ENCODE data around the gene CFAP97D2.

Gene CFAP97D2

DNA sequence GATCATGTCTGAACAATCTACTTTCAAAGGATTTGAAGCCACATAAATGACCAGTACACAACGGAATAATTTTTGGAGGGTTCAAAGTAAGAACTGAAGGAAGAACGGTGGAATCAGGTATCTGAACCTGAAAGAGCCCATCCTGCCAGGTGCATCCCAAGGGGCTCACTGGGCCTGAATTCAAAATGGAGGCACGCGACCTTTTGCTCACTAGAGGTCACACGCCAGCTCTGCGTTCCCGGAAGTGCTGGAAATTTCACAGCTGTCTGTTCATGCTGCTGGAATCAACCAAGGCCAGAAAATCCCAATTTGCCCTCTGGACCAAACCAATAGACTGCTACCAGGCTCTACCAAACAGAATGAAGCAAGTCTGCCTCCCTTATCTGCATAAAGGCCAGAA is 42.5 kb upstream of the CFAP97D2 start:
- ATAC-seq (replicated peaks) (no peak), DNase-seq (no peak)
- Mint-ChIP-seq H3K36me3 (ENCODE audit: insufficient read depth) (peaks cover 4% of the 10 kb centered on the region), H3K4me3 (no peak overlapping the region), H3K27ac (no peak overlapping the region), H3K9me3 (no peaks in the 10 kb centered on the region), H3K27me3 (no peaks in the 10 kb centered on the region), H3K4me1 (ENCODE audit: low read depth in 2 of 2) (peaks cover 17 to 18% of the 10 kb centered on the region in 2 donors)

DNA sequence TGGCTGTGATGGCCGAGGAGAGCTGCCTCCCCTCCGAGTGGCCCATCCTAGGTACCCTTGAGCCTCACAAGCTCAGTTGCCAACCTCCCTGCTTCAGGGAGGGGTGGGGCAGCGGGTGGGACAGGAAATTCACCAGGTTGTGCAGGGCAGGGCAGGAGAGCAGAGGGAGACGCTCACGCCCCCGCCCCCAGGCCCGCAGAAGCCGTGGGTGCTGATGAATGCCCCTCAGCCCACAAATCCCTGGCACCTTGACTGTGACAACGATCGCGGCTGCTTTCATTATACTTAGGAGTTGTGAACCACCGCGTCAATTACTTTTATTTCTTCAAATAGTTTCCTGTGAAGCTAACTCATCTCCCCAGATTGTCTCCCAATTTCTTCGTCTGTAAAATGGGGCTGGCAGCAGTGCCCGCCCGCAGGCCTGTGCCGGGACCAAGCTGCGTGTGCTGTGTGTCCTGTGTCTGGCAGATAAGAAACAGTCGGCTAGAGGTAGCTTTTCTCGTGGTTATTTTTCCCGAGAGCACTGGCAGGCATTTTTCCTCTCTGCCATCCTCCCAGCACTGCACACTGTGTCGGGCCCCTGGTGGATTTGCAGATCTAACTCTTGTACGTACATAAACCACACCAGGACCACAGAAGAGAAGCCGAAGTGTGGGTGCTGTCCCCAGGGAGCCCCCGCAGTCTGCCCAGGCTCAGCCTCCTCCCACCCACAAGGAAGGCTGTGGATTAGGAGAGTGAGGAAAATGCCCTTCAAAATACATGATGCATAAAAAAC is 38.7 kb upstream of the CFAP97D2 start:
- H3K4me3 Mint-ChIP-seq, result no peak overlapping the region
- DNase-seq, result peak in 1 of 3 experiments; percentile 53
- no peaks in the 10 kb centered on the region for H3K9me3 Mint-ChIP-seq
- H3K36me3 Mint-ChIP-seq (ENCODE audit: insufficient read depth), result peaks cover 4% of the 10 kb centered on the region
- peaks cover 8 to 19% of the 10 kb centered on the region in 2 donors for H3K4me1 Mint-ChIP-seq (ENCODE audit: low read depth in 2 of 2)
- no peaks in the 10 kb centered on the region for H3K27me3 Mint-ChIP-seq
- H3K27ac Mint-ChIP-seq, result no peak overlapping the region
- ATAC-seq (replicated peaks), result peak; percentile 5

DNA sequence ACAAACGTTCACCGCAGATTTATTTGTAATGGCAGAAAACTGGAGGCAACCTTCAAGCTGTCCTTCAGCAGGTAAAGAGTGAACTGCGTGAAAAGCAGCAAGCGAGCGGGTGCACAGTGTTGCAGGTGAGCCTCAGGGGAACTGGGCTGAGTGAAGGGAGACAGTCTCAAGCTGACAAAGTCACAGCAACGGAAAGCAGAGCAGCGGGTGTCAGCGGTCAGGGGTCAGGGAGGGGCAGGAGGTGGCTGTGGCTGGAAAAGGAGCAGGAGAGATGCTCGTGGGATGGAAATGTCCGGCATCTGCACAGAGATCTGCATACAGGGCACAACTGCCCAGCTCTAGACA is 38.2 kb upstream of the CFAP97D2 start:
- Mint-ChIP-seq H3K4me3 (no peak overlapping the region), H3K4me1 (ENCODE audit: low read depth in 2 of 2) (peaks cover 9 to 24% of the 10 kb centered on the region in 2 donors), H3K27me3 (no peaks in the 10 kb centered on the region), H3K27ac (no peak overlapping the region), H3K36me3 (ENCODE audit: insufficient read depth) (peaks cover 4% of the 10 kb centered on the region), H3K9me3 (no peaks in the 10 kb centered on the region)
- ATAC-seq (replicated peaks) (peak; percentile 28), DNase-seq (peak in 2 of 3 experiments; percentile 37)

DNA sequence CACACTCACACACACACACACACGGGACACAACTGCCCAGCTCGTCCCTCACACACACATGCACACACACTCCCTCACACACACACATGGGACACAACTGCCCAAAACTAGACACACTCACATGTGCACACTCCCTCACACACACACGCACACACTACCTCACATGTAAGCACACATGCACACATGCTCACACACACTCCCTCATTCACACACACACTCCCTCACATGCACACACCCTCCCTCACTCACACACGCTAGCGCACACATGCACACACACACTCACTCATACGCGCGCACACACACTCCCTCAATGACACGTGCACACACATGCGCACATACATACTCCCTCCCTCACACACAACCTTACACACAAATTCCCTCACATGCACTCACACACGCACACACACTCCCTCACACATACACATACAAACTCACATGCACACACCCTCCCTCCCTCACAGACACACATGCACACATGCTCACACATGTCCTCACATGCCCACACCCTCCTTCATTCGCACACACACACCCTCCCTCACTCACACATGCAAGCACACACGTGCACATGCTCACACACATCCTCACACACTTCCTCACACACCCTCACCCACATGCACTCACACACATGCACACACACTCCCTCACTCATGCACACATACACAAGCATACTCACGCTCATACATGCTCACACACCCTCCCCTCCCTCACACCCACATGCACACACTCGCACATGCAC is 37.6 kb upstream of the CFAP97D2 start:
- H3K27ac Mint-ChIP-seq, result no peak overlapping the region
- no peak for DNase-seq
- no peak for ATAC-seq (replicated peaks)
- H3K36me3 Mint-ChIP-seq (ENCODE audit: insufficient read depth), result peaks cover 4% of the 10 kb centered on the region
- H3K27me3 Mint-ChIP-seq, result no peaks in the 10 kb centered on the region
- no peak overlapping the region for H3K4me3 Mint-ChIP-seq
- H3K9me3 Mint-ChIP-seq, result no peaks in the 10 kb centered on the region
- H3K4me1 Mint-ChIP-seq (ENCODE audit: low read depth in 2 of 2), result peaks cover 13 to 26% of the 10 kb centered on the region in 2 donors

DNA sequence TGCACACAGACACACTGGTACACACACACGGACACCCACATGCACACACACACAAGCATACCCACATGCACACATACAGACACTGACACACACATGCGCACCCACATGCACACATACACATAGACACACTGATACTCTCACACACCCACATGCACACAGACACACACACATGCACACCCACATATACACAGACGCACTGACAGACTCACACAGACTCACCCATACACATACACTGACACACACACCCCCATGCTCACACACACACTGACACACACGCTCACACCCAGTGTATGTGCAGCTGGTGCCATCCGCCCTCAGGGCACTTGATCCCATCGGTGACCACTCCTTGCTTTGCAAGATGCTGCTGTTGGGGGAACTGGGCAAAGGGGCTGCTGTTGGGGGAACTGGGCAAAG is 36.9 kb upstream of the CFAP97D2 start:
- DNase-seq, result no peak
- Mint-ChIP-seq H3K27ac (no peak overlapping the region), H3K4me3 (no peak overlapping the region), H3K27me3 (no peaks in the 10 kb centered on the region), H3K36me3 (ENCODE audit: insufficient read depth) (peaks cover 4% of the 10 kb centered on the region), H3K4me1 (ENCODE audit: low read depth in 2 of 2) (peaks cover 19 to 33% of the 10 kb centered on the region in 2 donors), H3K9me3 (no peaks in the 10 kb centered on the region)
- ATAC-seq (replicated peaks), result no peak

DNA sequence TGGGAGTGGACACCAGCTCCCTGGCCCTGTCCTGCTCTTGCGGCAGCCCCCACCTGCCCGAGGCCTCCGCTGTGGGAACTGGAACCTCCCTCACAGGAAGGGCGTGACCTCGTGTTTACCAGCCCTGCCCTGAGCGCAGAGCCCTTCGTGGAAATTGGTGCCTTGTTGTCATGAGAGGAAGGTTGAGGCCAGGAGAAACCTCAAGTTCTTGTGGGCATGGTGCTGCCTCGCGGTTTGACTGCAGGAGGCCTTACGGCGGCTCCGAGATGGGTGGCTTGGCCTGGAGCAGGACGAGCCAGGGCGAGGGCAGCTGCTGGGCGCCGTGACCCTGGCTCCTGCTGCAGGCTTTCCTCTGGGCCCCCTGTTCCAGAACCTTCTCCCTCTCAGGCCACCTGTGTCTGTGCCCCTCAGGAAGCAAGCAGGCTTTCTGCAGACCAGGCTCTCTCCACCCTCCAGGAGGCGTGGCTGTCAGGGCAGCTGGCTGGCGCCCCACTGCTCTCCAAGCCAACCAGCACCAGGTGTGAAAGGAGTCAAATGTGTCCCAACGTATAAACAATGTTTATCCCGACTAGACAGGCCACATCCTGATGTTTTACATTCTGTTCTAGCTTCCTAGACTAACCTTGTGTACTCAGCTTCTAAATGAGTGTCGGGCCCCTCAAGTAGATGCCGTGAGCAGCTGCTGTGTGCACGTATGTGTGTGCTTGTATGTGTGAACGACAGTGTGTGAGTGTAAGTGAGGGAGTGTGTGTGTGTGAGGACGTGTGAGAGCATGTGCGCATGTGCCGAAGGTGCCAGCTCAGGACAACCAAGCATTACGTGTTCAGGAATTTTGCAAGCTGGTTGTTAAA is 36.2 kb upstream of the CFAP97D2 start:
- Mint-ChIP-seq H3K27me3 (no peaks in the 10 kb centered on the region), H3K4me1 (ENCODE audit: low read depth in 2 of 2) (peaks cover 21 to 35% of the 10 kb centered on the region in 2 donors), H3K4me3 (no peak overlapping the region), H3K9me3 (no peaks in the 10 kb centered on the region), H3K36me3 (ENCODE audit: insufficient read depth) (peaks cover 4% of the 10 kb centered on the region), H3K27ac (no peak overlapping the region)
- peak; percentile 74 for ATAC-seq (replicated peaks)
- peak; percentile 77 to 78 (median 77) for DNase-seq

DNA sequence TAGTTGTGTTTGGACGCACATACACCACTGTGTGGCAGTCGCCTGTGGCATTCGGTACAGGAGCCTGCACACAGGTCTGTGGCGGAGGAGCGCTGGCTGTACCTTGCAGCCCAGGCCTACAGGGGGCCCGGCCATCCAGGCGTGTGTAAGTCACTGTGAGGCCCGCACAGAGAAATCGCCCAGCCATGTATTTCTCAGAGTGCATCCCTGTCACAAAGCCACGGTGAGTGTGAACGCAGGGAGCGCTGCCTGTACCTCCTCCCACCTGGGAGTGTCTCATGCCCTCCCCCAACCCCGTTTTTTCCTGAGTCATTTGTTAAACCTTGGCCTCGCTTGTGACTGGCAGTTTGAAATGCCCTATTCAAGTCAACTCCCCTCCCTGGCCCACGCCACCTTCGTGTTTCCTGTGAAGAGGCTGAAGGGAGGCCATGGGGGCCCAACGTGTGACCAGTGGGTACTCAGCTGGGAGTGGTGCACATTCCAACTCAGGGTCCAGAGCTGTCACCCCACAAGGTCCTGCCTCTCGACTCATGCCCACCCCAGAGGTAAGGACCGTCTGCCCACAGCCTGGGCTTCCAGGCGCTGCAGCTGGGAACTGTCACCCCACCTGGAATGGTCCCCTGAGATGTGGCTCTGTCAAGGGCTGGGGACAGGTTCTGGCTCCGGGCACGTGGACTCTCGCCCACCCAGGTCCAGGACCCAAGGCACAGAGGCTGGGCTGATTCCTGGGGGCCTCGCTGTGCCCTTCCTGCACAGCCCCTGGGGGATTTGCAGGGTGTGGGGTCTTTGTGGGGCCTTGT is 35.1 kb upstream of the CFAP97D2 start:
- H3K27ac Mint-ChIP-seq, result peak overlapping the region in 1 of 2 donors; percentile 87
- no peaks in the 10 kb centered on the region for H3K27me3 Mint-ChIP-seq
- ATAC-seq (replicated peaks), result peak; percentile 8
- peaks cover 12% of the 10 kb centered on the region for H3K36me3 Mint-ChIP-seq (ENCODE audit: insufficient read depth)
- H3K4me3 Mint-ChIP-seq, result no peak overlapping the region
- H3K9me3 Mint-ChIP-seq, result no peaks in the 10 kb centered on the region
- peaks cover 32 to 45% of the 10 kb centered on the region in 2 donors for H3K4me1 Mint-ChIP-seq (ENCODE audit: low read depth in 2 of 2)
- peak in 2 of 3 experiments; percentile 33 to 40 for DNase-seq

DNA sequence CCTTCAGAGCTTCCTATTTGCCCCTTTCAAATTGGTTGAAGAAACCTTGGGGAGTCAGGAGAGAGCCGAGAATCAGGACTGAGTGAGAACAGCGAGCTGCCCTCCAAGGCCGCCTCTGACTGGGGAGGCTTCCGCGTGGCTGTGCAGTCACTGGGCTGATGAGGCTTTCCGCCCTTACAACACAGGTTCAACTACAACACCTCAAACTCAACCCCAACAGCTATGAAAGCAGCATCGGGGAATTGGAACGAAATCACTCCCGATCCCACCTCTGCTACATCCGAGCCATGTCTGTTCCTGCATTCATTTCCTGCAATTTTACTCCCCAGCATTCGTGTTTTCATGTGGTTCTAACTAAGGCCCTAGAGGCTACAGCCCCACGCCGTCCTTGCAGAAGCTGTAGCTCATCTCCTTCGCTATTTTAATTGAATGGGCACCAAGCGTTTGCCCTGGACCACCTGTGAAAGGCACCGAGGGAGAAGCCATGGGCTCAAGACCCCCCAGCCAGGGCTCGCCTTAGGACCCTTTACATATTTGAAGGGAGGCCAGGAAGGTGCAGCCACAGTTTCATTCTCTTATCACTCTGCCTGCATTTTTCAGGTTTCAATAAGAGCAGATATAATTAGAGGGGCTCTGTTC is 34.3 kb upstream of the CFAP97D2 start:
- H3K36me3 Mint-ChIP-seq (ENCODE audit: insufficient read depth), result peaks cover 12% of the 10 kb centered on the region
- peak overlapping the region in 1 of 2 donors; percentile 78 for H3K4me3 Mint-ChIP-seq
- no peak for ATAC-seq (replicated peaks)
- no peaks in the 10 kb centered on the region for H3K9me3 Mint-ChIP-seq
- no peak for DNase-seq
- H3K27me3 Mint-ChIP-seq, result no peaks in the 10 kb centered on the region
- H3K4me1 Mint-ChIP-seq (ENCODE audit: low read depth in 2 of 2), result peaks cover 39 to 52% of the 10 kb centered on the region in 2 donors
- H3K27ac Mint-ChIP-seq, result peak overlapping the region; percentile 86 to 87

DNA sequence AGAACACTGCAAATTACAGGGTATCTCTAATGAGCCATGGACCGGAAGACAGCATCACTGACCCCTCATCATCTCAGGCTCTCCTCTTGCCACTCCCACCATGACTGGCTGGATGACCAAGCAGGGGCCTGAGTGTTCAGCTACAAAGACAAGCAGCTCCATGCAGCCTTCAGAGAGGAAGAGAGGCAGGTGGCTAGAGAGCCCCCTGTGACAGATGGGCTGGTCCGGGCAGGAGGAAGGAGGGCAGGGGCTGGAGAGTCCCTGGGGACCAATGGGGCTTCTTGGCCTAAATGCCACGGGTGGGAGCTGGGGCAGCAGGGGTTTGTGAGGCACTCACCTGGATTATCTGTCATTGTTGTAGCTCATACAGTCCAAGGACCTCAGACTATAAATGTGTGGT is 33.8 kb upstream of the CFAP97D2 start:
- H3K9me3 Mint-ChIP-seq, result no peaks in the 10 kb centered on the region
- peaks cover 16% of the 10 kb centered on the region for H3K36me3 Mint-ChIP-seq (ENCODE audit: insufficient read depth)
- no peaks in the 10 kb centered on the region for H3K27me3 Mint-ChIP-seq
- no peak for ATAC-seq (replicated peaks)
- peaks cover 44 to 56% of the 10 kb centered on the region in 2 donors for H3K4me1 Mint-ChIP-seq (ENCODE audit: low read depth in 2 of 2)
- DNase-seq, result no peak
- H3K27ac Mint-ChIP-seq, result peak overlapping the region; percentile 86 to 87
- peak overlapping the region in 1 of 2 donors; percentile 78 for H3K4me3 Mint-ChIP-seq

DNA sequence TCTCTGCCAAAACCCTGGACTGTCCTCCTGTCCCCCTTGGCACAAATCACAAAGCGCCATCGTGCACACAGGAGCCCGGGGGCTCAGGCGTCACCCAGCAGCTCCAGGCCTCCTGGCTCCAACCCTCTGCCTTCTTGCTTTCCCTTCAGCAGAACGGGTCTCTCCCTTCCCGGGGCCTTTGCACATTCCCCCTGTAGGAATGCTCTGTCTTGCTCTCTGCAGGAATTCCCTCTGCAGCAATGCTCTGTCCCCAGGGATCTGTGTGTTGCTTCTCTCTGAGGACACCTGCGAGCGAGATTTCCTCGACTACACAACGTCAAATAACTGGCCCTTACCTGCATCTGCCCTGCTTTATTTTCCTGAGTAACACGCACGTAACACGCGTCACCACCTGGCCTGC is 33.3 kb upstream of the CFAP97D2 start:
- DNase-seq (no peak), ATAC-seq (replicated peaks) (no peak)
- H3K27ac Mint-ChIP-seq, result peak overlapping the region; percentile 86 to 91
- no peaks in the 10 kb centered on the region for H3K27me3 Mint-ChIP-seq
- H3K9me3 Mint-ChIP-seq, result no peaks in the 10 kb centered on the region
- H3K4me3 Mint-ChIP-seq, result peak overlapping the region in 1 of 2 donors; percentile 78
- H3K36me3 Mint-ChIP-seq (ENCODE audit: insufficient read depth), result peaks cover 16% of the 10 kb centered on the region
- peaks cover 49 to 61% of the 10 kb centered on the region in 2 donors for H3K4me1 Mint-ChIP-seq (ENCODE audit: low read depth in 2 of 2)

DNA sequence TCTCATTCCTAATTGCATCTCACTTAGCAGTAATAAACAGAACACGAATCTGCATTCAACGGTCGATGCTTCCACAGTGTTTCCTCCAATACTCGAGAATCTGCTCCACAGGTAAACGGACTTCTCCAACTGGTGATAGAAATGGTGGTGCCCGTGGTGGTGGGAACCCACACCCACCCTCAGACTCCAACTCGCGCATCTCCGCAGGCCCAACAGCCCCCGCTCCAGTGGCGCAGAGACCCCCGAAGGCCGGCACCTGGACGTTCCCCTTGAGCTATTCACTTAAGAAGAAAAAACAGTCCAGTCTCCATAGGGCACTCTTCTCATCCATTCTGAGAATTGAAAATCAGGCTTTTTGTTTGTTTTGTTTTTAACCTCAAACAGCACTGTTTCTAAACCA is 32.9 kb upstream of the CFAP97D2 start:
- Mint-ChIP-seq H3K4me3 (peak overlapping the region in 1 of 2 donors; percentile 78), H3K9me3 (no peaks in the 10 kb centered on the region), H3K27ac (peak overlapping the region; percentile 86 to 91), H3K4me1 (ENCODE audit: low read depth in 2 of 2) (peaks cover 51 to 64% of the 10 kb centered on the region in 2 donors), H3K27me3 (no peaks in the 10 kb centered on the region), H3K36me3 (ENCODE audit: insufficient read depth) (peaks cover 16% of the 10 kb centered on the region)
- ATAC-seq (replicated peaks) (no peak), DNase-seq (no peak)

DNA sequence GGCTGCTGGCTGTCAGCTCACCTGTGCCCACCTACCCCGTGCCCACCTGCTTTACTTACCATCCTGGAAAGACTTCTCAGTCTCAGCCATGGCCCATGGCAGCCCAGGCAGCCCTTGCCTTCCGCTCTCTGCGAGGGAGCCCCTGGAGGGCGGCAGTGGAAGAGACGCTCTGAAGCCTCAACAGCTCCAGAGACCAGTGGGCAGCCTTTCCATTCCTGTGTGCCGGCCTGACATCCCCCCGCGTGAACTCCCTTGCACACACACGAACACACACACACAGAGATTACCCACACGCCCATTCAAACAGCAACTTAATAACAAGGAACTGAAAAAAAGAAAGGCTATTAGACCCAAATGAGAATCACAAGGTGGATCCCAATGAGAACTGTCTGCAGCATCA is 32.4 kb upstream of the CFAP97D2 start:
- Mint-ChIP-seq H3K9me3 (no peaks in the 10 kb centered on the region), H3K4me3 (peak overlapping the region in 1 of 2 donors; percentile 78), H3K36me3 (ENCODE audit: insufficient read depth) (peaks cover 21% of the 10 kb centered on the region), H3K4me1 (ENCODE audit: low read depth in 2 of 2) (peaks cover 56 to 69% of the 10 kb centered on the region in 2 donors), H3K27me3 (no peaks in the 10 kb centered on the region), H3K27ac (peak overlapping the region; percentile 86 to 91)
- ATAC-seq (replicated peaks) (no peak), DNase-seq (no peak)

Data from effector memory CD8-positive, alpha-beta T cell (primary cell).